Skin of body (tissue), 2 donors: ENCODE measurements around the gene NPTXR. TPM values are rescaled to one million over a fixed set of nuclear protein-coding genes. Genes with fewer than 3 reads are reported as not detected.

Experiments used
- DNase-seq: peaks from one replicate; lab custom pipeline; 2025; lab: John Stamatoyannopoulos, UW
- total RNA-seq: library from RNA; depleted of rRNA; stranded (reverse); fragments of >200 nt; gene quantifications from one replicate; pipeline ENCODE4 v1.2.3, GENCODE V29; 2014

The NPTXR gene
- total RNA-seq, 1 donor from 2014 or later, result 2.5 TPM

DNA sequence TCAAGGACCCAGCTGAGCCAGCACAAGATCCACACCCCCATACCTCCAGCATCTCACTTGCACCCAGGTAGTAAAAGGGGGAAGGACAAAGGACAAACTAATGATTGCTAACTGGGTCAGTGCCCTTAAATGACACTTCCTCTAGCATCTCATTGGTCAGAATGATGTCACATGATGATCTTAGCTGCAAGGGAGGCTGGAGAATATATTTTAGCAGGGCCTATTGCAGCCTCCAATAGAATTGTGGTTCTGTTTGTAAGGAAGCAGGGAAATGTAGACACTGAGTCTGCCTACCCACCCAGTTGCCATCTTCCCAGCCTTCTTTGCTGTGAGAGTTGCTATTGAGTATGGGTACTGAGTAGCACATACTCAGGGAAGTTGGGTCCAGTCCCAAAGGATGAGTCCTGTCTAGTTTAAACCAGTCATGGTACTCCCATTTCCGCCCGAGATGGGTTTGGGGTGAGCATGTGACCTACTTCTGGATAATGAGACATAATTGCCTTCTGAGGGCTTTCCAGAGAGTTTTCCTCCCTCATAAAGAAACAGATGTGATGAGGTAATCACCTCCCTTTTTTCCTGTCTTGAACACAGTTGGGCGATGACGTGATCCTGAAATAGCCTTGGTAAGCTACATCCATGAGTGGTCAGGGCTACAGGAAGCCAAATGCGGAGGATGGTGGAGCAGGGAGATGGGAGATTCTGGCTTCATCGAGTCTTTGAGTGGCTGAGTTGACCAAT is 44.4 kb downstream of the NPTXR start:
- no peak for DNase-seq

DNA sequence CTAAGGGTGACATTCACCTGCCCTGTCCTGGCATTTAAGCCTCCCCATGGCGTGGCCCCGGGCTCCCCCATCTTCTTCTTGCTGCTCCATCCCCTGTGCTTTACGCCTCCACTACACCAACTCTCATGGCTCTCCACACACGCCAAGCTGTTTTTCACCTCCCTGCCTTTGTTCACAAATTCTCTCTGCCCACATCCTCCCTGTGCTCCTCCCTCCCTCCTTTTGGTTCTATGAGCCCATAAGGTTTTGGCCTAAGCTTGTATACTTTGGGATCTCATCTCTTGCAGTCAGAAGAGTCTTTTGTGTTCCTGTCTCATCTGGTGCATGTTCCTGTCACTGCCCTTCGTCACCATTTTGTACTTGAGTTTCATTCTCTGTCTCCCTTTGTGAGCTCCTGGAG is 45.3 kb downstream of the NPTXR start:
- no peak for DNase-seq

DNA sequence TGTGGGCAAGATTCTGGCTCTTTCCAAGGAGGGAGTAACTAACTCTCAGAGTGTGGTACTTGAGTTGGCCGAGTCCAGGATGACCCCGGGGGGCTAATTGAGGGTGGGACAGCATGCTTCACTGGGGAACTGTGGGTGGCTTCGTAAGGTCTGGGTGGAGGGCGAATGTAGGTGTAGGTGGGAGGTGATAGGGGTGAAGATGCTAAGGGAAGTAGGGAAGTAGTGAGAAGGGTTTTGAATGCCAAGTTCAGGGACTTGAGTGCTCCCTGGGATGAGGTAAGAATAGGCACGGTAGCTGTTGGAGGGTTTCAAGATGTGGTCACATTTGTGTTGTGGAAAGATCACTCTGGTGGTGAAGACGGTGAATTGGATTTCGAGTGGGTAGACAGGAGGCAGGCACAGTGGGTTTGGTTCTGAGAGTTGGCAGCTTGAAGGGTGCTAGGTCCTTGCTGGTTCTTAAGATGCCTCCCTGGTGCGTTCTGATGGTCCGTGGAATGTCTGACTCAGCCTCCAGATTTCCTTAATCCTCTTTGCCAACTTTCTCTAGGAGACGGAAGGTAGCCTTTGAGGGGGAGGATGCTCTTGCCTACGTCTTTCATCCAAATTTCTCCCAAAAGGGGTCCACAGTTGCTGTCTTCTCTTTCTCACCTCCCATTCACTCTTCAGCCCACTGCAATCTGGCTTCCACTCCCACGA is 47.4 kb downstream of the NPTXR start:
- DNase-seq, result no peak

DNA sequence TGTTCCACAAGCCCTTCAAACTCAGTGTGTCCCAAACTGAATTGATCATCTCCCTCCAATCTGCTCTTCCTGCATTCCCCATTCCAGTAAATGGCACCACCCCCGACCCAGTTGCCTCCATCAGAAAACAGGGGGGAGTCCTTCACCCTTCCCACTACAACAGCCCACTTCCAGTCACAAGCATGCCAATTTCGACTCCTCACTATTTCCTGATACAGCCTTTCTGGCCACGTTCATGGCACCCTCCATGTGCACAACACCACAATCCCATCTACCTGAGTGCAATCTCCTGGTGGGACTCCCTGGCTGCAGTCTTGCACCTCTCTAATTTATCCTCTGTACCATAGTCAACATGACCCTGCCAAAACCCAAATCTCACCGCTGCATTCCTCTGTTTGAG is 48.3 kb downstream of the NPTXR start:
- DNase-seq, result no peak

DNA sequence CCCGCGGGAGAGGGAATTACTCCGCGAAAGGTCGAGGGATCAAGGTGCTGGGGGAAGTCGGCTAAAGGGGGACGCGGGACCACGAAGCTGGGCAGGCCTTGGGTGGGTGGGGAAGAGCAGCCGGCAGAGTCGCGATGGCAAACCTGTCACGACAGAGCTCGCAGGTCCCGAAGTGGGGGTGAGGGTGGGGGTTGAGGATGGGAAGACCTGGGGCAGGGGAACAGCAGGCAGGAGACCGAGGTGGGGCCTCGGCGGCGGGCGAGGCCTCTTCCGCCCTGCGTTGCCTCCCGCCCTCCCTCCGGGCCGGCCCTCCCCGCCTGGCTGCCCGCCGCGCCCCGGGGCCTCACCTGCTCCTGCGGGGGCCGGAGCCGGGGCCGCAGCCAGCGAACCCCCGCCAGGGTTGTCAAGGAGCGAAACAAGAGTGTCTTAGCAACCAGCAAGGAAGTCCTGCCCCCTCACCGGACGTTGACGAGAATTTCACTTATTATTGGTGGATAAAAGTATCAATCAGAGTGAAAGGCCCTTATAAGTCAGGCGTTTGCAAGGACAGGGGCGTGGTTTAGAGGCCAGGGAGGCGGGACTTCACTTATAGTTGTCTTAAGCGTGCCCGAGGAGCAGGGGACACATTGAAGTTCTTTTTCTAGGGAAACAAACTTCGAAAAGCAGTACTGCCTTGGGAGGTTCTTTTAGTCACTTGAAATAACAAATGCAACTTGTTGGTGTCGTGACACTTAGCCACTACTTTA is 49.9 kb downstream of the NPTXR start, which contains the start of gene DNAL4:
Gene DNAL4, minus strand, starts transcription at position 423 of the 746 bp plus-strand sequence. CDS start 11,412 bp downstream, outside the sequence.
- peak; percentile 97 for DNase-seq

DNA sequence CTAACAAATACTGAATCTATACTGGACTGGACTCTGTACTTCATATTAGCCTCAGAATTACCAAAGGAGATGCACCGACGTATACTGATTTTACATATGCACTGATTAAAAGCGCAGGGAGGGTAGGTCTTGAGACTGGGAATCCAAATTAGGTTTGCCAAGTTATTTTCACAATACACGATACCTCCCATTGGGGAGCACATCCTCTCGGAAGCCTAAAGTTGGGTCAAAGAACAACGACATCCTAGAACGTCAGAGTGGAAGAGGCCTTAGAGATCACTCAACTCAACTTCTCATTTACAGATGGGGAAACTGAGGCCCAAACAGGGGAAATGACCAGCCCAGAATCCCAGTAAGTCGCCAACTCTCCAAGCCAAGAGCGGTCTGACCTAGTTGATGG is 50.5 kb downstream of the NPTXR start:
- no peak for DNase-seq

DNA sequence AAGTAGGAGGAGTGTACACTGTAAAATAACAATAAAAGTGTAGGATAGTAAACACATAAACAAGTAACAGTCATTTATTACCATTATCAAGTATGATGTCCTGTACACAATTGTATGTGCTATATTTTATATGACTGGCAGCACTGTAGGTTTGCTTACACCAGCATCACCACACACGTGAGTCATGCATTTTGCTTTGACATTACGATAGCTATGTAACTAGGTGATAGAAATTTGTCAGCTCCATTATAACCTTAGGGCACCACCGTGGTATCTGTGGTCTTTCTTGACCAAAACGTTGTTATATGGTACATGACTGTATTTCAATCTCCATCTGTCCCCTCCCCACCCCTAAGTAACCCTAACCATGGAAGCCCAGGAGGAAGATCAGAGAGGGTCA is 51.0 kb downstream of the NPTXR start:
- DNase-seq, result no peak

DNA sequence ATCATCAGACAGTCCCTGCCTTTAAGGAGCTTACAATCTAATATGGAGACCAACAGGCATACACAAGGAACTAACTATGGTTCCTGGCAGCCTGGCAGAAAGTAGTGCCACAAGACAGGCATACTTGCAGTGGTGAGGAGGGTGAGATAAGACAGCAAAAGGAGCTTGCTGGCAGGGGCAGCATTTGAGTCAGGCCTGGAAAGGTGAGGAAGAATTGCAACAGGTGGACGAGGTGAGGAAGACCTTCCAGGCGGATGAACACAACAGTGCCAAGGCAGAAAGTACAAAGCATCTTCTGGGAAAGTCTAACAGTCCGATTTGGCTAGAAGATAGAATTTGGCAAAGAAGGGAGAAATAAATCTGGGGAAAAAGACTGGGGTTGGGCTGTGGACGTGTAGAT is 54.2 kb downstream of the NPTXR start:
- no peak for DNase-seq

DNA sequence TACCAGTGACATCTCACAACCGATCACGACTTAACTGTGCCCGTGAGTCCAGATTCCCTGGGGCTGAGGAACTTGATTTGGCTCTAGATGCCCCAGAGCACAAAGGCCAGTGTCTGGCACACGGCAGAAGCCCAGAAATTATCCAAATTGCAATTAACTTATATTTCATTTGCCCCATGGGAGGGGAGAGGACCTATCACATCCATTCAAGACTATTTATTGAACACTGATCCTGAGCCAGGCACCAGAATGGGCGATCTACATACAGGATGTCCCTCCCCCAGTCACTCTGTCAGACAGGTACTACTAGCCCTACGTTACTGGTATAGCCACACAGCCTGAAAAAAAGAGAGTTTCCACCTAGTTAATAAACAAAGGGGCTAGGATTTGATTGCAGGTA is 55.0 kb downstream of the NPTXR start:
- no peak for DNase-seq

DNA sequence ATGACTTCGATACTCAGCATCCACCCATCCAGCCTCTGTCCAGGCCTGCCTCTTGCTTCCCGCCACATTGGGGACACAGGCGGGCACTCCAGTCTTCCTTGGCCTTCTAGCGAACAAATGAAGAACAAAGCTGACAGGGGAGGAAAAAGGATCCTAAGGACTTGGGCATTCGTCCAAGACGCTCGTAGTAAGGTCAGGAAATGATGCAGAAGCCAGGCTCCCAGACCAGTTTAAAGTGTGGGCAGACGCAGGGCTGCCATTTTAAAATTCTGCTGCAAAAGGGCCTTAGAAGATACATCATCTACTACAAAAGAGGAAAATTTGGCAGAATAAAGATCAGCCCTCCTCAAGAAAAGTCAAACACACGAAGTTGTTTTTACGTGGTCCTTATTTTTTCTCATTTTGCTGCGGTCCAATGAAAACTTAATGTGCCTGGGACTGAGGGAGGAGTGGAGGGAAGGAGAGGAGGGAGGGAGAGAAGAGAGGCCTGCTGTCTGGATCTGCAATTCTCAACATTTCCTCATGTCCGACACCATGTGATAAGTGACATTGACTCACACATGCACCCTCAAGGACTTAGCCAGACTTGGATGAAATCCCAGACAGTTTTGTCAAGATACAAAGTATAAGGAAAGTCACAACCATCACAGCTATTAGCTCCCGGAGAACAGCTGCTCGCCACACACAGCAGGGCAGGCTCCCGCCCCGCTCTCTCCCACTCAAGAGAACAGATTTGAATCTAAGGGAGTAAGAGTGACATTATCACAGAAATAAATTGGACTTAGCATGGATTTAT is 55.6 kb downstream of the NPTXR start:
- peak; percentile 87 for DNase-seq

DNA sequence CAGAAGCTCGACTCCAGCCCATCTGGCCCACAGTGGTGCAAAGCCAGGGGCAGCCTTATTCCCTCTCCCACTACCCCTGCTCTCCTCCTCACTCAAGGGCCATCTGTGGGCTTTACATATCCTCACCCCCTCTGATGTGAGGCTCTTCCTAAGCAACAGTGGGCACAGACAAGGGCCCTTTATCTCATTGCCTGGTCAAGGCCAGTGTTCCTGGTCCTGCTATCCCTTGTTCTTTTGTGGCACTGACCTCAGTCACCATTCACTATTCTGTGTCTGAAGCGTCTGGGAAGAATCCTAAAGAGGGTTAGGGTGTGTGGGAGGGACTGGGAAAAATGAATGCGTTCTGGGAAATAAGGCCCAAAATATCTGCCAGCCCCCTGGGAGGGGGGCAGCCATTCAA is 57.2 kb downstream of the NPTXR start:
- DNase-seq, result no peak

DNA sequence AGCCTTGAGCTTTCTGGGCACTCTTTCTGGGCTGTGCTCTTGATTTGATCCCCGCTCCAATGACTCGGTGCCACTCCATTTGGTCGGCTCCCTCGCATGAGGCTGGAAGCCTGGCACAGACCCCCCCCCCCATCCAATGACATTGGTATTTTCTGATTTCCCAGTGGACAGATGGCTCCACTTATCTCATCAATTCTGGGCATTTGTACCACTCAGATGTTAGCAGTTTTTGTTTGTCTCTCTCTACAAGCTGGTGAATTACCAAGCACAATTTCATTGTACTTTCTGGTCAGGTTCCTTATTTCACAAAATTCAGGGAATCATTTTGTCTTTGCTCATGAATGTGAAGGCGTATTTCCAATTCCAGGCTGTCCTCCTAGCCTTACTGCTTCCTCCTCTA is 59.0 kb downstream of the NPTXR start:
- DNase-seq, result no peak

DNA sequence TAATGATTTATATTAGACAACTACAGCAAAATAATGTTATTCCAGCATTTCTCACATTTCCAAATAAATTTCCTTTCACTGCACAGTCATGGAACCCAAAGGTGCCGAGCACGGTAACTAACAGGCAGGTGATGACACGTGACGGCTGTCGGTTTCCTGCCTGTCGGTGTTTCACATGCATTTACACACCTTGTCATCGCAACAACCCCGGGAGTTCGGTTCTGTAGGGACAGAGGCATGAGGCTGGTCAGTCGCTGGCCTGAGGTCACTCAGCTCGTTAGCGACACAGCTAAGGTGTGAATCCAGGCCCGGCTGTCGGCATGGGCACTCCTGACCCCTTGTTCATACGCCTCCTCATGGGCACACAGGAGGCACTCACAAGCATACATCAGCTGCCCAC is 59.8 kb downstream of the NPTXR start:
- no peak for DNase-seq

DNA sequence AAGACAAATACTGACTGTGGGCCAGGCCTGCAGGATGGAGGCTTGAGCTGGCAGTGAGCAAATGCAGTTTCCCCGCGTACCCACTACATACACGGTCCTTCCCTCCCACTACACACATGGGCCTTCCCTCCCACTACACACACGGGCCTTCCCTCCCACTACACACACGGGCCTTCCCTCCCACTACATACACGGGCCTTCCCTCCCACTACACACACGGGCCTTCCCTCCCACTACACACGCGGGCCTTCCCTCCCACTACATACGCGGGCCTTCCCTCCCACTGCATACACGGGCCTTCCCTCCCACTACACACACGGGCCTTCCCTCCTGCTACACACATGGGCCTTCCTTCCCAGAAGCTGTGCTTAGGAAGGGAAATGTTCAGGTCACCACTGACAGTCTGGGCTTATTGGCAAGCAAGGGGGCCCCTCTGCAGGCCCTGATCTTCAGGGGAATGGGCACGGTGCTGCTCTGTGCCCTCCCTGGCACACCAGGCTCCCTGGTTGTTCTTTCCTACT is 60.7 kb downstream of the NPTXR start:
- no peak for DNase-seq

DNA sequence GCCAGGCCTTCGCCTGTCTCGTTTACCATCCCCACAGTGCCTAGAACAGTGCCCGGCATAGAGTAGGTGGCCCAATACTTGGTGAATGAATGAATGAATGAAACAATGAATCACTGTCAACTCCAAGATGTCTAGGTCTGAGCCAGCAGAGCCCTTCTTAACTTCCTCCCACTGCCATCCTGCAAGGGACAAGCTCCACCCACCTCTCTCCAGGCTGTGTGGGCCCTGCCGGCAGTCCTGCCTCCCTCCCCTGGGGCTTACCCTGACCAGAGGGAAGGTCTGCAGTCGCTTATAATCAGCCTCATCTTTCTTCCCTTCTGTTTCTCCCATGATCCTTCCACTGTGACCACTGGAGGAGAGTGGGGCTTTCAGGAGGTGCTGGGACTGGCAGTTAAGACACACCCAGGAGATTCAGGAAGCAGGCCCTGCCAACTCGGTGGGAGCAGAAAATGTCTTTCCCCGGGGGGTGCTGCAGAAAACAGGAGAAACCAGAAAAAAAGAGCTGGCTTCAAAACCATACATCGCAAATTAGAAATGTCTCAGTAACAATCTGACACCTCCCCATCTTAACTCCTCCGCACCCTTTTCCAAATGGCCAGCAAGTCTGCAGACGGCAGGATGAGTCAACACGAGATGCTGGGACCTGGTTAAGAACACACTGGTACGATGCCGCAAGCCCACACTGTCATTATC is 61.3 kb downstream of the NPTXR start:
- DNase-seq, result no peak

DNA sequence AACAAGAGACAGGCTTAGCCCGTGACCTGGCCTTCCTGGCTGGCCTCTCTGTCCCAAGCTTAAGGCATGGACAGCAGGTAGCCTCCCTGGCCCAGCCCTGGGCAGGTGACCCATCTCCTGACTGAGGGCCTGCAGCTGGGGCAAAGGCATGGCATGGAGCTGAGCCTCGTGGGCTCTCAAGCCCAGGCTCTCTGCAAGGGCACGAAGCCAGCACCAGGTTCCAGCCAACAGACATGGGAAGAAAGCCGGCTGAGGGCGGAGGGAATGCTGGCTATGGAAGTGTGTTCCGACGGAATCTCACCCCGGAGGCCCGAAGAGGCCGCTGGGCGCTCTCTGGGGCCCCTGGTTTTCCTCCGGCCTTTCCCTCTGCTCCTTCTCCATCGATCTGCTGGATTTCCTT is 62.8 kb downstream of the NPTXR start:
- no peak for DNase-seq

DNA sequence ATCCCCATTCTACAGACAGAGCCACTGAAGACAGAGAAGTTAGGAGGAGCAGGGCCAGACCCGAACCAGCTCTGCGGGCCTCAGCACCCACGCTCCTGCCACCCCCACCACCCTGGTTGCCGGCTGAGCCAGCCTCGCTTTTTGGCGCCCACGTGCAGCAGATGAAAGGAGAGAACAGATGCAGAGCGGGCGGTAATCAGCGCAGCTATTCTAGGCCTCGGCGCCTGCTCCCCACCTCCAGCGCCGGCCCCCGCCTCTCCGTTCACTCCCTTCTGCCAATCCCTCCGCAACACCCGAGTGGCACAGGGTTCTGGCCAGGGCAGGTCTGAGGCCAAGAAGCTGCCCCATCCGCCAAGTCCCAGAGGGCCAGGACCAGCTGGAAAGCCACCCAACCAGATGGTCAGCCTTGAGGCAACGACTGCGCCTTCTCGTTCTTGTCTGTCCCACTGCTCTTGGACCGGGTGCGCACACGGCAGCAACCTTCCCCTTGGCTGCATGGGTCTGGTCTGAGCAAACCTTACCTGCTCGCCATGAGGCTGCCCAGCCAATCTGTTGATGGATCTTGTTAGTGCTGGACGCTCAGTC is 66.6 kb downstream of the NPTXR start:
- no peak for DNase-seq

DNA sequence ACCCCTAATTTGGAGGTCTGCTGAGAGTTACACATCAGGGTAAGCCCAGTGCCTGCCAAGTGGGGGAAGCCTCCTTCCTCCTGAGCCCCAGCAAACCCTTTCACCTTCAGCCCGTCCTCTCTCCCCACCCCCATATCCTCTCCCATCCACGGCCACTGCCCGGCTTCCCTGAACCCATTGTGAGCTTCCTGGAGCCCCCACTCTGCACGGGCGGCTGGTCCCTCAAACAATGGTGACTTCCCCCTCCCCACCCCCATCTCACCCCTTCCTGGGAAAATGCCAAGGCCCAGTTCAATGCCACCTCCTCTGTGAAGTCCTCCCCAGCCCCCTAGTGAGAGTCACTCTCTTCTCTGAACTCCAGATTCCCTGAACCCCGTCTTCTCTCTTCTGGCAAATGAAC is 67.7 kb downstream of the NPTXR start:
- DNase-seq, result no peak

DNA sequence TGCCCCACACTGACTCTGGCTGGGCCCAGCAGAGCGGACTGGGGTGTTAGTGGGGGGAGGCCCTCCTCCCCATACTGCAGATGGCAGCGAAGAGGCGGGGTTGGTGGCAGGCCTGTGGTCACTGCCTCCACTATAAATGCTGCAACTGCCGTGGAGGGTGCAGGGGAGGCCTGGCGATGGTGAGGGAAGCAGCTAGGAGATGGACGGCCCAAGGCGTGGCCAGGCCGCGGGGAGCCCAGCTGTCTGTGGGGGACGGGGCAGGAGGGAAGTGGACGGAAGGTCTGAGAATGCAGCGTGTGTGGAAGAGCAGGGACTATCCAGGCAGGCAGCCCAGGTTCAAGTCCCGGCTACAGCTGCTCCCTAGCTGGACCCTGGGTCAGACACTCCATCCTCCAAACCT is 68.2 kb downstream of the NPTXR start:
- DNase-seq, result no peak

DNA sequence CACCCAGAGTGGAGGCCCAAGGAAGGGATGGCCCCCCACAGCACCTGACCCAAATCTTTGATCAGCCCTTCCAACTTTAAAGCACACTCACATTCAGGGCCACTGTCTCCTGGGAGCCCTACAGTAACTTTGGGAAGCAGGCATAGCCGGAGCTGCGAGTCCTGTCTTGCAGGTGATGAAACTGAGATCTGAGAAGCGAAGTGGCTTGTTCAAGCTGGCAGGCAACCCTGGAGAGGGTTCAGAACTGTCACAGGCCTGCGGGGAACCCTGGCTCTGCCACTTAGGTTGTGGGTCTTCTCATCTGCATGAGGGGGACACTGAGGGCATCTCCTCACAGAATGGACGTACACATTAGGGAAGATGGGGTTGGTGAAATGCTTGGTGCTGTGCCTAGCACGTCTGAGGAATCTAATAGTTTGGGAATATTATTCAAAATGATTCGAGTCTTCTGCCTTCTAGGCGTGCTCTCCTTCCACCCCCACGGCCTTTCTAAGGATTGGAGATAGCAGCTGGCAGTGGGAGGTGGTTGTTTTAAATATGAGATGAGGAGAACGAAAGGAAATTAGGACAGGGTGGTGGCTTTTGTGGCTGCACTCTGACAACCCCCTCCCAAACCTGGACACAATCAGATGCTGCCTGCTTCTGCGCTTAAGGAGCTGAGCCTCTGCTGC is 69.2 kb downstream of the NPTXR start:
- DNase-seq, result no peak
